ENCODE data around the gene TXNDC11. TPM values are rescaled to one million over a fixed set of nuclear protein-coding genes. Genes with fewer than 3 reads are reported as not detected.

Gene TXNDC11
- total and polyA plus RNA-seq, 2 donors (not counting 3 experiments of a cell fraction or from before 2014, with no cell fraction given) = 42.5 to 66.0 TPM

GRCh38 chr16:11697319-11697718 lies 45.3 kb downstream of the TXNDC11 start:
- no peaks in the 10 kb centered on the region for H3K9me1 ChIP-seq (replicated peaks; ENCODE audit: control insufficient read depth, extremely low read depth, insufficient read depth, low read length)
- intact Hi-C loops (cut with micrococcal nuclease) = no loop called here
- BruUV-seq (replicated peaks) = no TSS peak

DNA sequence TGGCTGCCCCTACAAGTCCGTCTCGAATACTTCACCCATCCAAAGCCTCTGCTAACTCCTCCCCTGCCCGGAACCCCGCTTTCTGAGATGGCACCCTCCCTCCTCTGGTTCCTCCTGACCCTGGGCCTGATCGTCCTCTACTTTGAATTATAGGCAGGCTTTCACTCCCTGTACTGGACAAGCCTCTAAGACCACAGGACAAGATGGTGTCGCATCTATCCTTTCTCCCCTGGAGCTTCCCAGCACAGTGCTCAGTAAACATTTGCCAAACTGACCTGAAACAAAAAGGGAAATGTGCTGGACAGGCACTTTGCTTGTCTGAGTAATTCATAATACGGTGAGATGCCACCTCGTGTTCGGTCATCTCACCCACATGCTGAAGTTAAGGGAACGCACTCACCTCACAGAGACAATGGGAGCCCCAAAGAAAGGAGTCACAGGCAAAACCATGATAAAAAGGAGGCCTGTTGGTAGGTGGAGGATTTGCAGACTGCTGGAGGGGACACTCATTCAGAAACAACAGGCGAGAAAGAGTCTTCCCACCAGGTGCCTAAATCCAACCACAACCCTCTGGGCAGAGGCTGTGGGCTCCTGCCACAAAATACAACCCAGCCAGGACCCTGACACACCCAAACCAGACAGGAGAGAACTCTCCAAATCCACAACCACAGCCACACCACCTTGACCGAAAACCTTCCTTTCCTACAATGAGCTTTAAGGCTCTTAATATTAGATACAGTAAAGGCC lies 46.2 kb downstream of the TXNDC11 start:
- intact Hi-C loops (cut with micrococcal nuclease) = no loop called here
- no peak for DNase-seq (ENCODE audit: low read depth, low spot score)
- POLR2A ChIA-PET = interaction anchor here (0.6 kb wide), 1 partner anchor 133 kb away, joined by 7 read pairs; no protein-coding TSS in a partner anchor
- H3K36me3 ChIP-seq (ENCODE audit: control insufficient read depth in 2 of 2, extremely low read depth in 1 of 2, insufficient read depth in 2 of 2, low read length in 2 of 2) = peaks cover 17 to 41% of the 10 kb centered on the region in 2 experiments
- no peak overlapping the region for H3K27ac ChIP-seq (ENCODE audit: insufficient read depth, low read depth, low read length)
- no peak for FAIRE-seq
- H3K4me2 ChIP-seq (ENCODE audit: insufficient read depth, low read length) = no peak overlapping the region
- no peaks in the 10 kb centered on the region for H3K4me1 ChIP-seq (ENCODE audit: control insufficient read depth, extremely low read depth, insufficient read depth, low read length)
- no TSS peak for BruUV-seq (replicated peaks)
- dilution Hi-C loops (cut with MboI; ENCODE audit: extremely low pct_ligation_motif_present, low sequenced_read_pairs) = no loop called here
- TF ChIP-seq EZH2 (IDR thresholded peaks at IDR 0.05; ENCODE audit: borderline replicate concordance, low read depth, low read length, severe bottlenecking) = no peak
- no peak for TF ChIP-seq MYC (IDR thresholded peaks at IDR 0.05; ENCODE audit: low read depth, low read length)
- H3K4me3 ChIP-seq (replicated peaks in 1 of 3; ENCODE audit: insufficient read depth in 1 of 3, low read depth in 1 of 3, low read length in 3 of 3) = no peak overlapping the region
- H3K9ac ChIP-seq (replicated peaks; ENCODE audit: extremely low read depth, insufficient read depth, low read length) = no peak overlapping the region
- H3K9me1 ChIP-seq (replicated peaks; ENCODE audit: control insufficient read depth, extremely low read depth, insufficient read depth, low read length) = no peaks in the 10 kb centered on the region
- H3K79me2 ChIP-seq (ENCODE audit: control insufficient read depth, insufficient read depth, low read length) = peaks cover 3% of the 10 kb centered on the region
- H3K9me3 ChIP-seq (replicated peaks; ENCODE audit: control insufficient read depth, insufficient read depth, low read length) = no peaks in the 10 kb centered on the region
- CTCF ChIA-PET = interaction anchor here (1.1 kb wide), 1 partner anchor 12 kb away, joined by 3 read pairs; no protein-coding TSS in a partner anchor
- no peak overlapping the region for H2AFZ ChIP-seq (ENCODE audit: low read depth, low read length)
- H3K27me3 ChIP-seq (ENCODE audit: control insufficient read depth in 2 of 2, insufficient read depth in 2 of 2, low read length in 2 of 2) = no peaks in the 10 kb centered on the region
- no peaks in the 10 kb centered on the region for H4K20me1 ChIP-seq (replicated peaks; ENCODE audit: control insufficient read depth, extremely low read depth, insufficient read depth, low read length)

More at GRCh38 chr16:11697319-11697718, 45.3 kb downstream of the TXNDC11 start:
- Histone ChIP-seq H4K20me1 (replicated peaks; ENCODE audit: control insufficient read depth, extremely low read depth, insufficient read depth, low read length) (no peaks in the 10 kb centered on the region), H2AFZ (ENCODE audit: low read depth, low read length) (no peak overlapping the region), H3K9me3 (replicated peaks; ENCODE audit: control insufficient read depth, insufficient read depth, low read length) (no peaks in the 10 kb centered on the region), H3K36me3 (ENCODE audit: control insufficient read depth in 2 of 2, extremely low read depth in 1 of 2, insufficient read depth in 2 of 2, low read length in 2 of 2) (peaks cover 15 to 36% of the 10 kb centered on the region in 2 experiments), H3K79me2 (ENCODE audit: control insufficient read depth, insufficient read depth, low read length) (peaks cover 6% of the 10 kb centered on the region), H3K9ac (replicated peaks; ENCODE audit: extremely low read depth, insufficient read depth, low read length) (no peak overlapping the region), H3K27me3 (ENCODE audit: control insufficient read depth in 2 of 2, insufficient read depth in 2 of 2, low read length in 2 of 2) (no peaks in the 10 kb centered on the region), H3K4me1 (ENCODE audit: control insufficient read depth, extremely low read depth, insufficient read depth, low read length) (no peaks in the 10 kb centered on the region), H3K4me3 (replicated peaks in 1 of 3; ENCODE audit: insufficient read depth in 1 of 3, low read depth in 1 of 3, low read length in 3 of 3) (no peak overlapping the region), H3K4me2 (ENCODE audit: insufficient read depth, low read length) (no peak overlapping the region), H3K27ac (ENCODE audit: insufficient read depth, low read depth, low read length) (no peak overlapping the region)
- CTCF ChIA-PET = interaction anchor here (0.8 to 1.5 kb wide), 5 partner anchors 11 to 371 kb away, joined by 3 to 12 read pairs (median 4); no protein-coding TSS in a partner anchor
- FAIRE-seq (no peak), DNase-seq (ENCODE audit: low read depth, low spot score) (no peak)
- no peak for TF ChIP-seq GATA2 (IDR thresholded peaks at IDR 0.05; ENCODE audit: insufficient read depth, insufficient read length, low read depth, low read length)
- TF ChIP-seq, protein P1, sequence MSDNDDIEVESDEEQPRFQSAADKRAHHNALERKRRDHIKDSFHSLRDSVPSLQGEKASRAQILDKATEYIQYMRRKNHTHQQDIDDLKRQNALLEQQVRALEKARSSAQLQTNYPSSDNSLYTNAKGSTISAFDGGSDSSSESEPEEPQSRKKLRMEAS (IDR thresholded peaks at IDR 0.05; ENCODE audit: insufficient read depth, insufficient read length) = no peak
- no peak for TF ChIP-seq POLR2A (IDR thresholded peaks at IDR 0.05; ENCODE audit: low read depth, low read length)
- TF ChIP-seq POLR2AphosphoS5 (IDR thresholded peaks at IDR 0.05; ENCODE audit: insufficient read depth, low read depth, low read length) = no peak
- POLR2A ChIA-PET = no interaction called here
- dilution Hi-C loops (cut with MboI; ENCODE audit: extremely low pct_ligation_motif_present, low sequenced_read_pairs) = no loop called here

Measured in endothelial cell of umbilical vein (primary cell).